HG03025 (cell line): ENCODE data around the gene CLEC12A.
"Not testable (repeated sequence)": the region's sequence is repeated elsewhere in the genome, so short reads cannot be mapped to it uniquely, and the experiment has no call there.

Experiments
- ATAC-seq: cut with Tn5 transposase; IDR thresholded peaks from one replicate; pipeline ENCODE4 v1.9.1; 2021; ENCODE audit warnings: mild to moderate bottlenecking, moderate library complexity; ENCODE audit not compliant: unreplicated experiment, low FRiP score

The CLEC12A gene

DNA sequence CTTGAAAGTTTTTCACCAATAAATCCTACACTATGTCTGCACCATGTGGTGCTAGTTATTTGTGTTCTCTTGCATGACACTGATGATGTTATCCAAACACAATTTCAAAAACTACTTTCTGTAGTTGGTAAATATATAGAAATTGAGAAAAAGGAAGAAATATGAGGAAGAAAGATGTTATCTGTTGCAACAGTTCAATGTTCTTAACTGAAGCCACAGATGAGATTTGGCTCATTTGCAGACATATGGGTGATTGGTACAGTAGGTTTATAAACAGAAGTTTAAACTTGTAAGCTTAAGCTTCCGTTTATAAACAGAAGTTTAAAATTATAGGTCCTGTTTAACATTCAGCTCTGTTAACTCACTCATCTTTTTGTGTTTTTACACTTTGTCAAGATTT, at the start of gene CLEC12A:
Gene CLEC12A (plus strand): TSS at position 229 of the 400 bp plus-strand sequence. CDS start 188 bp downstream, outside the sequence.
- no peak for ATAC-seq

DNA sequence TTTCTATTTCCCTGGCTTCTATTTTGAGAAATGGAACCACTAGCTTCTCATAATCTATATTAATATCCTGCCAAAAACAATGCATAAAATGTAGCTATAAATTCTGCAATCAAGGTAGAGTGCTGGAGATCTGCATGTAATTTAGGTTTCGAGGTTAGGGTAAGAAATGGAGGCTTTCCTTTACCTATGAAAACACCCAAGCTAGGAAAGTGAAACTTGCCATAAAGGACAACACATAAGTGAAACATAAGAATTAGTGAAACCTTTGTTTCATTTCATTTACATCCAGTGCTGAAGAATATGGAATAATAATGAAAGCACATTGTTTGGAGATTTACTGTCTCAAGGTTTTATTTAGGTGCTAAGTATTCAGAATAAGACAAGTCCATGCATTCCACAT, 48.8 kb upstream of the CLEC12A start:
- no peak for ATAC-seq

DNA sequence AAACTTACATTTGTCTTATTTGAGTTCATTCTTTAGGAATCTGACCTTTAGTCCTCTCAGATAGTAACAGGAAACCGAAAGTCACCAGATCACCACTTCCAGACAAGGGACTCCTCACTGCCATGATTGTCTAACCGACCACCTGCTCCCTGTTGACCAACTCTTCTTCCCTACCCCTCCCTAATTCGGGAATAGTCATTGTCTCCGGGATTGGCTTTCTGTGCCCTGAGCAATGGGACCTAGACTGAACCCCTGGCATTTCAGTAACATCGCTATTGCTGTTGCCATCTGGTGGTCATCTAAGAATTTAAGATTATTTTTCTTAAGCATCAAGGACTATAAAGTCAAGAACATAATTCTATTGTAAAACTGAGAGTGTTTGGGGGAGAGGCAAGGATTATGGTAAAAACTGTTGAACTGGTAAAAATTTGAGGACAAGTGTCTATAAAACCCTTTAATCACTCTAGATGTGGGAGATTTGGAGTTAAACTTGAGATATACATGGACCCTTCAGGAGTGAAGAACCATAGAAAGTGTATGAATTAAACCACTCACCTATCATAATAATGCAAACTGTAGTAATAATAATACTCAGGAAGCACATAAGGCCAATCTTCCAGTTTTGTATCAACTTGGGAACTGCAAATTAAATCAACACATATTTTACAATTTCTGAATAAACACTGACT, 45.4 kb upstream of the CLEC12A start:
- no peak for ATAC-seq

DNA sequence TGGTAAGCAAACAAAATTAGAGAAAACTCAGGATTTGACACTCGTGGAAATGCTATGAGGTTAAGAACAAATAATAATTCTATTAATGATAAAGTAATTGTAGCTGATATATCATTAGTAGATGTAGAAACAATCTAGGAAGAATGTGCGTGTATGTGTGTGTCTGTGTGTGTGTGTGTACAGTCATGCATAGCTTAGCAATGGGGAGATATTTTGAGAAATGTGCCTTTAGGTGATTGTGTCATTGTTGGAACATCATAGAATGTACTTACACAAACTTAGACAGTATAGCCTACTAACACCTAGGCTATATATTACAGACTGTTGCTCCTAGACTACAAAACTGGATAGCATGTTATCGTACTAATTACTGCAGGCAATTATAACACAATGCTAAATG, 44.3 kb upstream of the CLEC12A start:
- ATAC-seq, result no peak

DNA sequence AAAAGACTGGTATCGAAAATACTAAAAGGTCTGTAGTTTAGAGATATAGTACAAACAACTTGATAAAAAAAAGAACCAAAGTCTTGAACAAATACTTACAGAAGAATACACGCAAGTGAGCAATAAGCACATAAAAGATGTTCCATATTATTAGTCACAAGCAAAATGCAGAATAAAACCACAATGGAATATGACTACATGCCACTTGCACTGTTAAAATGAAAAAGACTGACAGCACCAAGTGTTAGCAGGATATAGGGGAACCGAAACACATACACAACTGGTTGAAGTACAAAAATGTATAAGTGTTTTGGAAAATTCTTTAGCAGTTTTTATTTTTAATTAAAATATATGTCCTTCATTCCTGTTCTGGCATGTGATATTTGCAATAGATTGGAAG, 42.6 kb upstream of the CLEC12A start:
- ATAC-seq, result no peak

DNA sequence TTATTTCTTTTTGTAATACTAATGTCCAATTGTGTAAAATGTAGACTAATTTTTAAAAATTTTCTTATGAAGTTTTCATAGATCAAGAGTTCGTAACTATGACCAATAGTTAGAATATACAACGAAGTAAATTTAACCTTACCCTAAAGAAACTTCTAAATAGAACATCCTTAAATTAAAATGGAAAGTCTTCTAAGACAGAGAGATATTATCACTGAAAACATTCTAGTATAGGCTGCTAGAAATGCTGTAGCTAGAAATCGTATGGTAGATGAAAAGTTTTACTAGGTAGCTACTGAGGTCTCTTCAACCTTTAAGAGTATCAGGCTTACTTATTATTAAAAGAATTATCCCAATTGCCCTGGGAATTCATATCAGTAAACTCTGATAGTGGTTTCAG, 40.0 kb upstream of the CLEC12A start:
- ATAC-seq, result no peak

DNA sequence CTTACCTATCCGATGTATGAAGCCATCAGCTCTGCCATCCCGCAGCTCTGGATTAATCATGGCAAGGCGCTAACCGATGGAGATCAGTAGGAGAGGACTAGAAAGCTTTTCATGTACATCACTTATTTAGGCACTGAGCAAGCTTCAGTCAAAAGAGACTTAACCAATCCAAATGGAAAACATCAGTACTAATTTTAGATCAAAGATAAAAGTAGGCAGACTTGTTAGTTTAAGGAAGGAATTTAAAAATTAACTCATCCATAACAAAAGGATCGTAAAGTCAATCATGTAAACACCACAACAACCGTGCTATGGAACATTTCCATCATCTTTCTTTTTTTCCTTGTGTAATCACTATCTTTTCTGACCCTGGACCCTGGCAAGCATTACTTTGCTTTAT, 38.9 kb upstream of the CLEC12A start, which contains the start of gene CLEC2A:
Gene CLEC2A (minus strand): TSS at position 101 of the 400 bp plus-strand sequence. CDS start 41 bp downstream, at position 60.
- ATAC-seq, result no peak

DNA sequence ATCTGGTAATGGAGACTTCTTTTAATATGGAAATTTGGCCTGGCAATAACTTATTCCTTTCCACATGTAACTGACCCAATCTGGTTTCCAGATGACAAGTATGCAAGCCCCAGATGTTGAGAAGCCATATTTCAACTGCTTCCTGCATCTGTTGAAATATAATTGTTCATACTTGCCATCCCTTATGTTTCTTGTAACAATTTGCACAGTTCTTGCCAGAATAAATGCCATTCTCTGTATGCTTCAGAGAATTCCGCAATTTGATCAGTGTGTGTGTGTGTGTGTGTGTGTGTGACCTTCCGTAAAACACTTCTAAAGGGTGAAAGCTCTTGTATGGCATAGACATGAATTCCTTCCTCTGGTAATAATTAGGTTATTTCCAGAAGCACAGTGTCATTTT, 37.3 kb upstream of the CLEC12A start:
- no peak for ATAC-seq

DNA sequence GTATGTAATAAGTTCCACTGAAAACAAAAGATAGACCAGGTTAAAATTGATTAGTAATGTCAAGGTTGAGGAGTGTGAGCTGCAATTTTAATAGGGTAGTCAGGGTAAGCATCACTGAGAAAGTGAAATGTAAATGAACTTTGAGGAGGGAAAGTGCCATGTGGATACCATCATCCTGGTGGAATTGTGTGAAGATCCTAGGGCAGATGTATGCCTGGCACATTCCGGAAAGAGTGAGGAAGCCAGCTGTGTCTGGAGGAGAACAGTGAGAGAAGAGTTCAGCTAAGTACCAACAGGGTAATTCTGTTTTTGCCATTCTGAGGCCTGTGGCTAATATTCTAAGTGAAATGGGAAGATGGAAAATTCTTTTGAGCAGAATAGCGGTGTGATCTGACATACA, 36.2 kb upstream of the CLEC12A start:
- no peak for ATAC-seq

DNA sequence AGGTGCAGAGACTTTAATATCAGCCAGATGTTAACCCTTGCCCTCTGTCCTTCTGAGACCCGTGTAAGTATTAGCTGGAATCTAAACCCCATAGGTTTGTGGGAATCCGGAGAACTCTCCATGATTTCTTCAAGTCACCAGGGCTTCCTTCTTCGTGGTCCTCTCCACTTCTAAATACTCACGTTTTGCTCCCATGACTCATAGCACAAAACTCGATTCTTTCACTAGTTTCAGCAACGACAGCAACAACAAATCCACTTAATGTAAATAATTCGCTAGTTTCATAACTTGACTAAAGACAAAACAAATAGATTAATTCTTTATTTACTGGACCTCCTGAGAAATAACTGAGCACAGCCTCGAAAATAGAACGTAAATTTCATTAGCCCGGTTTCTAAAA, 34.6 kb upstream of the CLEC12A start:
- ATAC-seq, result no peak

DNA sequence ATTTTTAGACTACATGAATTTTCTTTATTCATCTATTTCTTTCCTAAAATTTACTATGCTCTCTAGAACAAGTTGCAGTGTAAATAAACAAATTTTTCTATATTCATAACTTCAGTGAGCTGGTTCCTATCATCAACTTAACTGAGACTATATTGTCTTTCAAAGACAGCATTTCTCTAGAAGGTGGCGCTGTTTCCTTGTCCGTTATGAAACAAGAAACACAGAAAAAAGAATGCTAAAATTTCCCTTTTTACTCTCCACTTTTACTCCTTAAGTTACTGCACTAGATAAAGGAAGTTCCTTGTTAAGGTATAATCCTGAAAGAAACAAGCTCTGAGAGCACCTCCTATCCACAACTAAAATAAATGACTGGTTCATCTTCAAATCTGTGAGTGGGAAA, 30.8 kb upstream of the CLEC12A start:
- ATAC-seq, result no peak

DNA sequence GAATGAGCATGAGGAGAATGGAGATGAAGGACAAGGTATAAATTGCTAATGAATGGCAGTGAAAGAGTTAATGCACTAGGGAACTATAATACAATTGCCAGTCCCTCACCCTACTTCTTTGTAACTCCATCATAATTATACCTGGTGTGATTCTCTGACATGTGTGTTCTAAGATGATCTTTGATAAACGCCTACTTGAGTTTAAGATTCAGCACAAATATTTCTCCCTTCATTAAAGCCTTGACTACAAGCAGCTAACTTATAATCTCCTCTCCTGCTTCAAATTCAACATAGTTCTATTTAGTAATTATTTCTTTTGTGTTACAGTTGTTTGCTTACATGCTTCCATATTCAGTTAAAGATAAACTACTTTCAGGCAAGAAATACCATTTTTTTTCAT, 29.4 kb upstream of the CLEC12A start:
- ATAC-seq, result no peak

DNA sequence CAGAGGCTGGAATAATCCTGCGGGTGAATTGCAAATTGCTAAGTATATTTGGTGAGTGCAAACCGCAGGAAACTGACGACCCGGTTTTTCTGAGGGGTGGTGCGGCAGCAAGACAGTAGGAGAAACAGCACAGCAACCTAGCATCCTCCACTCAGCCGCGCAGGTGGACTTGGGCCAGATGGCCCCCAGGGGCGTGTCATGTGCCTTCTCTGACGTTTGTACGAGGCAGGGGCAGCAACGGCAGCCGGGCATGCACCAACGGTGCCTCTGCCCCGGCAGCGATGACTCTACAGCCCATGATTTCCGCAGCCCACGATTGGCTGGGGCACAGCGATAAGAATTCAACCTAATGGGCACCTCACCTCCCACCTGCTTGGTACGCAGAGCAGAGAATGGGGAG, 28.0 kb upstream of the CLEC12A start:
- no peak for ATAC-seq

DNA sequence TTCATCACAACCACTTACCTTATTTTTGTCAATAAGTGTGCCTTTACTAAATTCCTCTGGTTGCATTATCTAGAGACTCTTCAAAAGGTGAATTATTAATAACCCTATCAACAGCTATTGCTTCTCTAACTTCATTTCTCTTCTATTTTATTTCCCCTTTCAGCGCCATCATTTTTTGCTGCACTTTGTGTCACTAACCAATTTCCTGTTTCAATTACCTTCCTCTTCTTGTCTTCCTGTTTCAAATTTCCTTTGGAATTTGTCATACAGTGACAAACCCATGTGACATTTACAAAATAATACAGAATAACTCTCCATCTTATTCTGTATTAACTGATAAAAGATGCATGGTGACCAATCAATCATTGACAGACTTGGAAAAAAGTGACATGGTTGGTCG, 26.8 kb upstream of the CLEC12A start:
- ATAC-seq, result no peak

DNA sequence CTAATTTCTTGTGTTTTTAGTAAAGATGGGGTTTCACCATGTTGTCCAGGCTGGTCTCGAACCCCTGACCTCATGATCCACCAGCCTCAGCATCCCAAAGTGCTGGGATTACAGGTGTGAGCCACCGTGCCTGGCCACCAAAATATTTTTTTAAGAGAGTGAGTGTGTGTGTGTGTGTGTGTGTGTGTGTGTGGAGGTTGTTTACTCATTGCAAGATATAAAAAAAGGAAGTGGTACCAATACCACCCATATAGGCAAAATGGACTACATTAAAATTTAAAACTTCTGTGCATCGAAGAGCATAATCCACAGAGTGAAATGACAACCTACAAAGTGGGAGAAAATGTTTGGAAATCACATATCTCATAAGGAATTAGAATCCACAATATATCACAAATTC, 23.5 kb upstream of the CLEC12A start:
- ATAC-seq, result no peak

DNA sequence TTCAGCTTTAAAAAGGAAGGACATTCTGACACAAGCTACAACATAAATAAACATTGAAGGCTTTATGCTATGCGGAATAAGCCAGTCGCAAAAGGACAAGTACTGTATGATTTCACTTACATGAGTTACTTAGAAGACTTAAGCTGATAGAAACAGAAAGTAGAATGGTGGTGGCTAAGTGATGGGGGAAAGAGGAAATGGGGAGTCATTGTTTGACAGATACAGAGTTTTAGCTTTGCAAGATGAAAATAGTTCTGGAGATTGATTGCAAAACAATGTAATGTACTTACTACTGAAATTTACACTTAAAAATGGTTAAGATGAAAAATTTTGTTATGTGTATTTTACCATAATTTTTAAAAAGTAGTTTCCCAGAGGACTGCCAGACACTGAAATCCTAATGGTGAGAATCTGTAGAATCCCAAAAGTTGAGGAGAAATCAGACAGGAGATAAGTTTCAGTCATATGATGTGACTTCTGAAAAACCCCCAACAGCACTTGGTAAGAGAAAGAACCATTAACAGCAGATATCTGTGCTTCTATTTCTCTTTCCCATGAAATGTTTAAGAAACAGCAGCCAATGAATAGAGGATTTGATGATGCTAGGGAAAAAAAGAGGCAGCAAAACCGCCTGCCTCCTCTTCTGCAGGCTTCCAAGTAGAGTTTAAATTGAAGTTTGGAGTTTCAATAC, 22.5 kb upstream of the CLEC12A start:
- ATAC-seq, result peak; percentile 98

DNA sequence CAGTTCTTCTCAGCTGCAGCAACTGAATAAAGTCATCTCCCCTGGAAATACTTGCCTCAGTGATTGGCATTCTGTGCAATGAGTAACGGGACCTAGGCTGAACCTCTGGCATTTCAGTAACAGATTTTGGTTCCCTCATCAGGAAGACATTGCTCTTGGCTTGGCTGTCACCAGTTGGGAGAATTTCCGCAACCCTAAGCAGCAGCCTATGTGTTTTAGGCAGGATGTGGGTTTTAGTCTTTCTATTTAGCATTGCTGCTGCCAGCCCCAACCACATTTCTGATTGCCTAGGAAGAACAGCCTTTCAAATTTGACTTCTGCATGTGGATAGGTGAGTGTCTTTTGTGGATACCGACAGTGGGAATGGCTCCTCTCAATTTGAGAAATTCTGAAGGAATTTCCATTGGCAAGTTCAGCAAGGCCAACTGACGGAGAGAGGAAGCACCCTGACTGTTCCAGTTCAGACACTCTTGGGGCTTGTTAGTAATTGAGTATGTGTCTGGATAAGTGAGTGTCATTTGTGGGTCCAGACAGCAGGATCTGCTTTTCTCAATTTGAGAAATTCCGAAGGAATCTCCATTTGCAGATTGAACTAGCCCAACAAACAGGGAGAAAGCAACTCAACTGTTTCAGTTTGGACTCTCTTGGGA, 20.1 kb upstream of the CLEC12A start:
- no peak for ATAC-seq

DNA sequence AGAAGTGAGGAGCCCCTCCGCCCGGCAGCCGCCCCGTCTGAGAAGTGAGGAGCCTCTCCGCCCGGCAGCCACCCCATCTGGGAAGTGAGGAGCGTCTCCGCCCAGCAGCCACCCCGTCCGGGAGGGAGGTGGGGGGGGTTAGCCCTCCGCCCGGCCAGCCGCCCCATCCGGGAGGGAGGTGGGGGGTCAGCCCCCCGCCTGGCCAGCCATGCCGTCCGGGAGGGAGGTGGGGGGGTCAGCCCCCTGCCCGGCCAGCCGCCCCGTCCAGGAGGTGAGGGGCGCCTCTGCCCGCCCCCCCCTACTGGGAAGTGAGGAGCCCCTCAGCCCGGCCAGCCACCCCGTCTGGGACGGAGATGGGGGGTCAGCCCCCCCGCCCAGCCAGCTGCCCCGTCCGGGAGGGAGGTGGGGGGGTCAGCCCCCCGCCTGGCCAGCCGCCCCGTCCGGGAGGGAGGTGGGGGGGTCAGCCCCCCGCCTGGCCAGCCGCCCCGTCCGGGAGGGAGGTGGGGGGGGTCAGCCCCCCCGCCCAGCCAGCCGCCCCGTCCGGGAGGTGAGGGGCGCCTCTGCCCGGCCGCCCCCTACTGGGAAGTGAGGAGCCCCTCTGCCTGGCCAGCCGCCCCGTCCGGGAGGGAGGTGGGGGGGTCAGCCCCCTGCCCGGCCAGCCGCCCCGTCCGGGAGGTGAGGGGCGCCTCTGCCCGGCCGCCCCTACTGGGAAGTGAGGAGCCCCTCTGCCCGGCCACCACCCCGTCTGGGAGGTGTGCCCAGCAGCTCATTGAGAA, 18.1 kb upstream of the CLEC12A start:
- ATAC-seq, result not testable (repeated sequence)

DNA sequence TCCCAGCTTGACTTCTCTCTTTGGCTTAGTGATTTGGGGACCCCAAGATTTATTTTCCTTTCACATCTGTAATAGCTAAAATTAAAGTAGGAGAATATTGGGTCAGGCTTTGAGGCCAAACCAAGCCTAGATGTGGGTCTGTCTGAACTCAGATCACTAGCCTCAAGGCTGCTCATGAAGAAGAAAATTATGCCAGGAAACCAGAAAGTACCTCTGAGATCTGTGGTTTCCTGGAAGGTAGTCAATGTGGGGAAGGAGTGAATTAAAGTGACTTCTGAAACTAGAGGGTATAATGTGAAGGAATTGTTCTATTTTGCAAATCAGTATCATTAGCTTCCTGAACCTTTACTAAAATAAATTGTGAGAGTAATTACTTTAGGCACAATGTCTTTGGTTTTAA, 13.4 kb upstream of the CLEC12A start:
- no peak for ATAC-seq

DNA sequence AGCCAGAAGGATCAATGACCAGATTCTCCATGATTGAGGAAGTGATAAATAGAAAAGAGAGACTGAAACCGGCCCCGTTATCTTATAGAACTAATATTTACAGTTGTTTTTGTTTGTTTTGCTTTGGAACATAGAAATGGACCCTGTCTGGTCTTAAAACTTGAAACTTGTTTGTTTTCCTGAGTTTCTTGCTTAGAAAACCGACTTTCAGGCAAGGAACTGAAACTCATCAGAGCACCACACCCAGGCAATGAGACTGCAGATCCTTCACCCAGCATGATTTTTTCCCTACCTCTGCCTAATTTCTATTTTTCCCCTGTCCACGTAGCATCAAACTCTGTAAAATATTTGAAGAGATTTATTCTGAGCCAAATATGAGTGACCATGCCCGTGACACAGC, 10.6 kb upstream of the CLEC12A start:
- ATAC-seq, result no peak

DNA sequence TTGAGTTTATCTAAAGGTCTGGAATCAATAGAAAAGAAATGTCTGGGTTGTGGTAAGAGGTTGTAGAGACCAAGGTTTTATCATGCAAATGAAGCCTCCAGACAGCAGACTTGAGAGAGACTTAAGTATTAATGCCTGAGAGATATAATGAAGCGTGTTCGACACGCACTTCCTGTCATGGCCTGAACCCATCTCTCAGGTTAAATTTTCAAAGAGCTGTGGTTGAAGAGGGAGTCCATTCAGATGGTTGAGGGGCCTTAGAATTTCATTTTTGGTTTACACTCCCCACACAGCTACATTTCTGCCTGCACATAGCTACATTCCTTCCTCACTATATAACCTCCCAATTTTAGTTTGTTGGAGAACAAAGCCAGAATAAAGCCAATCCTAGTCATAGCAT, 10.1 kb upstream of the CLEC12A start:
- no peak for ATAC-seq
